HEK293 (cell line): ENCODE results near the gene IL11.

ENCODE experiments used
- KLF1 ChIP-seq: fragments of 450-650 bp; formaldehyde crosslinking; IDR thresholded peaks from 2 replicates; pipeline ENCODE4 v1.5.1; 2016; ENCODE audit warnings: missing biosample characterization, missing genetic modification characterization
- RBAK ChIP-seq: fragments of 450-650 bp; formaldehyde crosslinking; IDR thresholded peaks from 2 replicates; pipeline ENCODE4 v1.5.1; 2016; ENCODE audit warnings: missing biosample characterization, missing genetic modification characterization
- SALL2 ChIP-seq: fragments of 450-650 bp; formaldehyde crosslinking; IDR thresholded peaks from 2 replicates; pipeline ENCODE4 v1.5.0; 2017; ENCODE audit warnings: missing biosample characterization, mild to moderate bottlenecking, missing genetic modification characterization, borderline replicate concordance
- TCF7L2 ChIP-seq: IDR thresholded peaks from 2 replicates; pipeline ENCODE4 v1.6.1; 2011; ENCODE audit warnings: low read depth, mild to moderate bottlenecking, inconsistent platforms, low read length, moderate library complexity, borderline replicate concordance
- ZBTB7A ChIP-seq: fragments of 450-650 bp; formaldehyde crosslinking; IDR thresholded peaks from 2 replicates; pipeline ENCODE4 v1.5.1; 2016; ENCODE audit warnings: low read depth, missing biosample characterization, missing genetic modification characterization
- ZBTB8A ChIP-seq: fragments of 450-650 bp; formaldehyde crosslinking; IDR thresholded peaks from 2 replicates; pipeline ENCODE4 v1.5.1; 2016; ENCODE audit warnings: missing biosample characterization, missing genetic modification characterization
- ZNF2 ChIP-seq: fragments of 450-650 bp; formaldehyde crosslinking; IDR thresholded peaks from 2 replicates; pipeline ENCODE4 v1.5.1; 2016; ENCODE audit warnings: missing biosample characterization, missing genetic modification characterization
- ZNF510 ChIP-seq: fragments of 450-650 bp; formaldehyde crosslinking; IDR thresholded peaks from 2 replicates; pipeline ENCODE4 v1.5.1; 2018; ENCODE audit warnings: mild to moderate bottlenecking, missing genetic modification characterization, missing biosample characterization; ENCODE audit not compliant: insufficient replicate concordance
- ZNF677 ChIP-seq: fragments of 450-650 bp; IDR thresholded peaks from 2 replicates; pipeline ENCODE4 v1.5.0; 2018; ENCODE audit warnings: missing biosample characterization, mild to moderate bottlenecking, missing genetic modification characterization, moderate library complexity
- TF ChIP-seq, protein P1 (sequence below): fragments of 450-650 bp; formaldehyde crosslinking; IDR thresholded peaks from 2 replicates; pipeline ENCODE4 v1.5.1; 2016; ENCODE audit warnings: missing biosample characterization, missing genetic modification characterization
- TF ChIP-seq, protein P2 (sequence below): fragments of 450-650 bp; formaldehyde crosslinking; conservative IDR thresholded peaks from 2 replicates; pipeline ENCODE4 v1.5.1; 2016; ENCODE audit warnings: low read depth, missing biosample characterization, missing genetic modification characterization
- TF ChIP-seq, protein P3 (sequence below): fragments of 450-650 bp; formaldehyde crosslinking; optimal IDR thresholded peaks from 2 replicates; pipeline ENCODE3; 2016; ENCODE audit warnings: missing biosample characterization, mild to moderate bottlenecking, missing genetic modification characterization
- TF ChIP-seq, protein P4 (sequence below): fragments of 450-650 bp; formaldehyde crosslinking; IDR thresholded peaks from 2 replicates; pipeline ENCODE4 v1.5.1; 2016; ENCODE audit warnings: missing biosample characterization, missing genetic modification characterization
- TF ChIP-seq, protein P5 (sequence below): fragments of 450-650 bp; formaldehyde crosslinking; IDR thresholded peaks from 2 replicates; pipeline ENCODE4 v1.5.1; 2016; ENCODE audit warnings: missing biosample characterization, missing genetic modification characterization

DNA sequence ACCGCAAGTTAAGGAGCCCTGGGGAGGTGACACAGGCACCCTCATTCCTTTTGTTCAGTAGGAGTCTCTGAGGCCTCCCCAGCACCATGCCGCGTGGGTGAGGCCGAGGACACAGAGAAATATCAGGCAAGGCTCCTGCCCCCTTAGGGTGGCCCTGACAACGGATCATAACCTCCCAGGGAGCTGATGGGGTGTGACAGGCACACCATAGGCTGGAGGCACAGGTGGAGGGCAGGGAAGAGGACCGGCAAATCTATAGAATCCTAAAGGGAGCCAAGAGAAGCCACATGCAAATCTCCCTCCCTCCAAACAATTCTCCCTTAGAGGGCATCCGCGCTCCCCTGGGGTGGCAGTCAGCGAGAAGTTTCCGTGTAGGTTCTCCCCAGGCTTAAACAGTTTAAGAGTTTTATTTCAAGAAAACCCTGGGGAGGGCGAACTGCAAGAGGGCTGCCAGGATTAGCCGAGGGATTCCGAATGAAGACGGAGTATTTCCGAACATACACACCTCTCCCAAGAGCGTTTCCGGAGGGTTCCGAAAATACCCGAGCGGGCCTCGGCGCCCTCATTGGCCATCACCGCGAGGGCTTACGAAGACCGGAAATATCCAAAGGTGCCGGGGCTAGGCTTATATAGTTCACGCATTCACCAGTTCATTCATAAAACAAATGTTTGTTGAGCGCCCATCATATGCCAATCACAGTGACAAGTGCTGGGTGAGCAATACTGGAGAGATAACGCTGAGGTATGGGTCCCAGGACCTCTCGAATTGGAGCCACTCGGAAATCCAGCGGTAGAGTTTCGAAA lies 14.9 kb upstream of the IL11 start:
- TF ChIP-seq, protein P1, sequence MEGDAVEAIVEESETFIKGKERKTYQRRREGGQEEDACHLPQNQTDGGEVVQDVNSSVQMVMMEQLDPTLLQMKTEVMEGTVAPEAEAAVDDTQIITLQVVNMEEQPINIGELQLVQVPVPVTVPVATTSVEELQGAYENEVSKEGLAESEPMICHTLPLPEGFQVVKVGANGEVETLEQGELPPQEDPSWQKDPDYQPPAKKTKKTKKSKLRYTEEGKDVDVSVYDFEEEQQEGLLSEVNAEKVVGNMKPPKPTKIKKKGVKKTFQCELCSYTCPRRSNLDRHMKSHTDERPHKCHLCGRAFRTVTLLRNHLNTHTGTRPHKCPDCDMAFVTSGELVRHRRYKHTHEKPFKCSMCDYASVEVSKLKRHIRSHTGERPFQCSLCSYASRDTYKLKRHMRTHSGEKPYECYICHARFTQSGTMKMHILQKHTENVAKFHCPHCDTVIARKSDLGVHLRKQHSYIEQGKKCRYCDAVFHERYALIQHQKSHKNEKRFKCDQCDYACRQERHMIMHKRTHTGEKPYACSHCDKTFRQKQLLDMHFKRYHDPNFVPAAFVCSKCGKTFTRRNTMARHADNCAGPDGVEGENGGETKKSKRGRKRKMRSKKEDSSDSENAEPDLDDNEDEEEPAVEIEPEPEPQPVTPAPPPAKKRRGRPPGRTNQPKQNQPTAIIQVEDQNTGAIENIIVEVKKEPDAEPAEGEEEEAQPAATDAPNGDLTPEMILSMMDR (tag by site-specific recombination), result no peak
- no peak for TF ChIP-seq KLF1
- TF ChIP-seq TCF7L2, result no peak
- TF ChIP-seq, protein P2, sequence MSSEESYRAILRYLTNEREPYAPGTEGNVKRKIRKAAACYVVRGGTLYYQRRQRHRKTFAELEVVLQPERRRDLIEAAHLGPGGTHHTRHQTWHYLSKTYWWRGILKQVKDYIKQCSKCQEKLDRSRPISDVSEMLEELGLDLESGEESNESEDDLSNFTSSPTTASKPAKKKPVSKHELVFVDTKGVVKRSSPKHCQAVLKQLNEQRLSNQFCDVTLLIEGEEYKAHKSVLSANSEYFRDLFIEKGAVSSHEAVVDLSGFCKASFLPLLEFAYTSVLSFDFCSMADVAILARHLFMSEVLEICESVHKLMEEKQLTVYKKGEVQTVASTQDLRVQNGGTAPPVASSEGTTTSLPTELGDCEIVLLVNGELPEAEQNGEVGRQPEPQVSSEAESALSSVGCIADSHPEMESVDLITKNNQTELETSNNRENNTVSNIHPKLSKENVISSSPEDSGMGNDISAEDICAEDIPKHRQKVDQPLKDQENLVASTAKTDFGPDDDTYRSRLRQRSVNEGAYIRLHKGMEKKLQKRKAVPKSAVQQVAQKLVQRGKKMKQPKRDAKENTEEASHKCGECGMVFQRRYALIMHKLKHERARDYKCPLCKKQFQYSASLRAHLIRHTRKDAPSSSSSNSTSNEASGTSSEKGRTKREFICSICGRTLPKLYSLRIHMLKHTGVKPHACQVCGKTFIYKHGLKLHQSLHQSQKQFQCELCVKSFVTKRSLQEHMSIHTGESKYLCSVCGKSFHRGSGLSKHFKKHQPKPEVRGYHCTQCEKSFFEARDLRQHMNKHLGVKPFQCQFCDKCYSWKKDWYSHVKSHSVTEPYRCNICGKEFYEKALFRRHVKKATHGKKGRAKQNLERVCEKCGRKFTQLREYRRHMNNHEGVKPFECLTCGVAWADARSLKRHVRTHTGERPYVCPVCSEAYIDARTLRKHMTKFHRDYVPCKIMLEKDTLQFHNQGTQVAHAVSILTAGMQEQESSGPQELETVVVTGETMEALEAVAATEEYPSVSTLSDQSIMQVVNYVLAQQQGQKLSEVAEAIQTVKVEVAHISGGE, result no peak
- TF ChIP-seq ZBTB7A, result no peak
- no peak for TF ChIP-seq ZNF2 (tag by site-specific recombination)
- TF ChIP-seq RBAK (tag by site-specific recombination), result no peak
- no peak for TF ChIP-seq ZNF510 (tag by site-specific recombination)
- TF ChIP-seq, protein P3, sequence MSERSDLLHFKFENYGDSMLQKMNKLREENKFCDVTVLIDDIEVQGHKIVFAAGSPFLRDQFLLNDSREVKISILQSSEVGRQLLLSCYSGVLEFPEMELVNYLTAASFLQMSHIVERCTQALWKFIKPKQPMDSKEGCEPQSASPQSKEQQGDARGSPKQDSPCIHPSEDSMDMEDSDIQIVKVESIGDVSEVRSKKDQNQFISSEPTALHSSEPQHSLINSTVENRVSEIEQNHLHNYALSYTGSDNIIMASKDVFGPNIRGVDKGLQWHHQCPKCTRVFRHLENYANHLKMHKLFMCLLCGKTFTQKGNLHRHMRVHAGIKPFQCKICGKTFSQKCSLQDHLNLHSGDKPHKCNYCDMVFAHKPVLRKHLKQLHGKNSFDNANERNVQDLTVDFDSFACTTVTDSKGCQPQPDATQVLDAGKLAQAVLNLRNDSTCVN (tag by site-specific recombination), result no peak
- TF ChIP-seq ZNF677 (tag by site-specific recombination), result no peak
- TF ChIP-seq, protein P4, sequence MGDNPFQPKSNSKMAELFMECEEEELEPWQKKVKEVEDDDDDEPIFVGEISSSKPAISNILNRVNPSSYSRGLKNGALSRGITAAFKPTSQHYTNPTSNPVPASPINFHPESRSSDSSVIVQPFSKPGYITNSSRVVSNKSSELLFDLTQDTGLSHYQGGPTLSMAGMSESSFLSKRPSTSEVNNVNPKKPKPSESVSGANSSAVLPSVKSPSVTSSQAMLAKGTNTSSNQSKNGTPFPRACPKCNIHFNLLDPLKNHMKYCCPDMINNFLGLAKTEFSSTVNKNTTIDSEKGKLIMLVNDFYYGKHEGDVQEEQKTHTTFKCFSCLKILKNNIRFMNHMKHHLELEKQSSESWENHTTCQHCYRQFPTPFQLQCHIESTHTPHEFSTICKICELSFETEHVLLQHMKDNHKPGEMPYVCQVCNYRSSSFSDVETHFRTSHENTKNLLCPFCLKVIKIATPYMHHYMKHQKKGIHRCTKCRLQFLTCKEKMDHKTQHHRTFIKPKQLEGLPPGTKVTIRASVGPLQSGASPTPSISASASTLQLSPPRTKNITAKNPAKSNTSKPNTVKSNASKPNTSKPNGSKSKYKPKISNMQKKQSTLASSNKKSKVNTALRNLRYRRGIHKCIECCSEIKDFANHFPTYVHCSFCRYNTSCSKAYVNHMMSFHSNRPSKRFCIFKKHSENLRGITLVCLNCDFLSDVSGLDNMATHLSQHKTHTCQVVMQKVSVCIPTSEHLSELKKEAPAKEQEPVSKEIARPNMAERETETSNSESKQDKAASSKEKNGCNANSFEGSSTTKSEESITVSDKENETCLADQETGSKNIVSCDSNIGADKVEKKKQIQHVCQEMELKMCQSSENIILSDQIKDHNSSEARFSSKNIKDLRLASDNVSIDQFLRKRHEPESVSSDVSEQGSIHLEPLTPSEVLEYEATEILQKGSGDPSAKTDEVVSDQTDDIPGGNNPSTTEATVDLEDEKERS, result no peak
- TF ChIP-seq SALL2 (tag by site-specific recombination), result no peak
- TF ChIP-seq, protein P5, sequence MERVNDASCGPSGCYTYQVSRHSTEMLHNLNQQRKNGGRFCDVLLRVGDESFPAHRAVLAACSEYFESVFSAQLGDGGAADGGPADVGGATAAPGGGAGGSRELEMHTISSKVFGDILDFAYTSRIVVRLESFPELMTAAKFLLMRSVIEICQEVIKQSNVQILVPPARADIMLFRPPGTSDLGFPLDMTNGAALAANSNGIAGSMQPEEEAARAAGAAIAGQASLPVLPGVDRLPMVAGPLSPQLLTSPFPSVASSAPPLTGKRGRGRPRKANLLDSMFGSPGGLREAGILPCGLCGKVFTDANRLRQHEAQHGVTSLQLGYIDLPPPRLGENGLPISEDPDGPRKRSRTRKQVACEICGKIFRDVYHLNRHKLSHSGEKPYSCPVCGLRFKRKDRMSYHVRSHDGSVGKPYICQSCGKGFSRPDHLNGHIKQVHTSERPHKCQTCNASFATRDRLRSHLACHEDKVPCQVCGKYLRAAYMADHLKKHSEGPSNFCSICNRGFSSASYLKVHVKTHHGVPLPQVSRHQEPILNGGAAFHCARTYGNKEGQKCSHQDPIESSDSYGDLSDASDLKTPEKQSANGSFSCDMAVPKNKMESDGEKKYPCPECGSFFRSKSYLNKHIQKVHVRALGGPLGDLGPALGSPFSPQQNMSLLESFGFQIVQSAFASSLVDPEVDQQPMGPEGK (tag by site-specific recombination), result no peak
- no peak for TF ChIP-seq ZBTB8A
